Astrocyte (in vitro differentiated cells and primary cell): ENCODE data around the gene C22orf31. TPM values are rescaled to one million over a fixed set of nuclear protein-coding genes. Genes with fewer than 3 reads are reported as not detected.
"Not testable (repeated sequence)": the region's sequence is repeated elsewhere in the genome, so short reads cannot be mapped to it uniquely, and the experiment has no call there.

Experiments used
- DNase-seq: peaks from one replicate; pipeline ENCODE4 v3.0.0-alpha.2; 2010; ENCODE audit warnings: low read depth
- FAIRE-seq: peaks from 2 replicates; lab custom pipeline; 2011; peaks lifted over from hg19 to GRCh38; lab: Jason Lieb, UNC
- H2AFZ ChIP-seq: 2 replicates; pipeline ENCODE4 v1.6.0; 2012; ENCODE audit warnings: low read depth, low read length, inconsistent platforms
- H3K27ac ChIP-seq: 2 replicates; pipeline ENCODE4 v1.5.1; 2011; ENCODE audit warnings: low read depth, low read length, inconsistent platforms
- H3K27me3 ChIP-seq: 2 replicates; pipeline ENCODE4 v1.6.0; 2011; ENCODE audit warnings: low read length, inconsistent platforms; ENCODE audit not compliant: insufficient read depth
- H3K36me3 ChIP-seq: 2 replicates; pipeline ENCODE4 v1.5.1; 2011; ENCODE audit warnings: low read length, inconsistent platforms; ENCODE audit not compliant: insufficient read depth
- H3K4me1 ChIP-seq: 2 replicates; pipeline ENCODE4 v1.5.1; 2011; ENCODE audit warnings: low read length, inconsistent platforms; ENCODE audit not compliant: insufficient read depth
- H3K4me2 ChIP-seq: 2 replicates; pipeline ENCODE4 v1.6.0; 2012; ENCODE audit warnings: low read length, inconsistent platforms
- H3K4me3 ChIP-seq: 2 replicates; pipeline ENCODE4 v1.5.1; 2011; ENCODE audit warnings: low read depth, mild to moderate bottlenecking, low read length, inconsistent platforms; ENCODE audit not compliant: insufficient read depth
- H3K79me2 ChIP-seq: 2 replicates; pipeline ENCODE4 v1.6.0; 2012; ENCODE audit warnings: mild to moderate bottlenecking, low read length, inconsistent platforms; ENCODE audit not compliant: insufficient read depth
- H3K9ac ChIP-seq: 2 replicates; pipeline ENCODE4 v1.6.0; 2012; ENCODE audit warnings: mild to moderate bottlenecking, low read length, inconsistent platforms
- H3K9me3 ChIP-seq: 2 replicates; pipeline ENCODE4 v1.5.1; 2012; ENCODE audit warnings: low read depth, mild to moderate bottlenecking, low read length, inconsistent platforms; ENCODE audit not compliant: insufficient read depth
- H4K20me1 ChIP-seq: 2 replicates; pipeline ENCODE4 v1.6.0; 2012; ENCODE audit warnings: low read length, inconsistent platforms; ENCODE audit not compliant: insufficient read depth
- H3K27ac Mint-ChIP-seq: one replicate; pipeline ENCODE4 v1.8.0; 2021; ENCODE audit warnings: mild to moderate bottlenecking, mixed read lengths; ENCODE audit not compliant: unreplicated experiment
- H3K27me3 Mint-ChIP-seq: one replicate; pipeline ENCODE4 v1.8.0; 2021; ENCODE audit warnings: low read depth, mixed read lengths; ENCODE audit not compliant: unreplicated experiment
- H3K36me3 Mint-ChIP-seq: one replicate; pipeline ENCODE4 v1.8.0; 2021; ENCODE audit warnings: low read depth, mixed read lengths; ENCODE audit not compliant: unreplicated experiment
- H3K4me1 Mint-ChIP-seq: one replicate; pipeline ENCODE4 v1.8.0; 2021; ENCODE audit warnings: low read depth, mixed read lengths; ENCODE audit not compliant: unreplicated experiment
- H3K4me3 Mint-ChIP-seq: one replicate; pipeline ENCODE4 v1.8.0; 2021; ENCODE audit warnings: mild to moderate bottlenecking, moderate library complexity, mixed read lengths; ENCODE audit not compliant: unreplicated experiment
- H3K9me3 Mint-ChIP-seq: one replicate; pipeline ENCODE4 v1.8.0; 2021; ENCODE audit warnings: mild to moderate bottlenecking, mixed read lengths; ENCODE audit not compliant: unreplicated experiment
- EZH2 ChIP-seq: IDR thresholded peaks from 2 replicates; pipeline ENCODE4 v1.6.1; 2012; ENCODE audit warnings: mild to moderate bottlenecking, low read length, inconsistent platforms; ENCODE audit not compliant: insufficient read depth
- total RNA-seq: library from RNA; stranded (reverse); gene quantifications from 2 replicates; pipeline ENCODE4 v1.2.1, GENCODE V29; 2021
- TF ChIP-seq, protein P1 (sequence below): IDR thresholded peaks from 2 replicates; pipeline ENCODE4 v1.5.1; 2011; ENCODE audit warnings: low read depth, mild to moderate bottlenecking, inconsistent platforms, low read length, moderate library complexity; ENCODE audit not compliant: insufficient read depth

C22orf31 gene
- total RNA-seq, 1 donor from 2014 or later = not detected

DNA sequence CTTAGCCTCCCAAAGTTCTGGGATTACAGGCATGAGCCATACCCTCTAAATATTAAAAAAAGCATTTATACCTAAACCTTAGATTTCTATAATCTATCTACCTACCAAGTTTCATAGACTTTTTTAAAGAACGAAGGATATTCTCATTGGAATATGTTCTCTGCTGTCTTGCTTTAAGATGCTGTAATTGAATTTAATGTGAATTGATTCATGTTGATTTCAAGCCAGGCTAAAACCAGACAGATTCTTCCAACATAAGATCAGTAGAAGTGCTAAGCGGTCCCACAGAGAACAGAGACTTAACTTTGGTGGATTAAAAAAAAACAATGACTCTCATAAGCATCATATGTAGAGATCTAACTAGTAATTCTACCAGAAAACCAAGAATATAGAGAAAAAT, 25.4 kb upstream of the C22orf31 start:
- Histone ChIP-seq H4K20me1 (no peaks in the 10 kb centered on the region), H3K9ac (no peak overlapping the region), H3K4me2 (no peak overlapping the region), H2AFZ (no peak overlapping the region), H3K27me3 (peaks cover 2% of the 10 kb centered on the region), H3K27ac (no peak overlapping the region), H3K4me3 (no peak overlapping the region), H3K4me1 (no peaks in the 10 kb centered on the region), H3K9me3 (no peaks in the 10 kb centered on the region), H3K36me3 (no peaks in the 10 kb centered on the region), H3K79me2 (no peaks in the 10 kb centered on the region)
- FAIRE-seq (no peak), DNase-seq (no peak)
- TF ChIP-seq, protein P1, sequence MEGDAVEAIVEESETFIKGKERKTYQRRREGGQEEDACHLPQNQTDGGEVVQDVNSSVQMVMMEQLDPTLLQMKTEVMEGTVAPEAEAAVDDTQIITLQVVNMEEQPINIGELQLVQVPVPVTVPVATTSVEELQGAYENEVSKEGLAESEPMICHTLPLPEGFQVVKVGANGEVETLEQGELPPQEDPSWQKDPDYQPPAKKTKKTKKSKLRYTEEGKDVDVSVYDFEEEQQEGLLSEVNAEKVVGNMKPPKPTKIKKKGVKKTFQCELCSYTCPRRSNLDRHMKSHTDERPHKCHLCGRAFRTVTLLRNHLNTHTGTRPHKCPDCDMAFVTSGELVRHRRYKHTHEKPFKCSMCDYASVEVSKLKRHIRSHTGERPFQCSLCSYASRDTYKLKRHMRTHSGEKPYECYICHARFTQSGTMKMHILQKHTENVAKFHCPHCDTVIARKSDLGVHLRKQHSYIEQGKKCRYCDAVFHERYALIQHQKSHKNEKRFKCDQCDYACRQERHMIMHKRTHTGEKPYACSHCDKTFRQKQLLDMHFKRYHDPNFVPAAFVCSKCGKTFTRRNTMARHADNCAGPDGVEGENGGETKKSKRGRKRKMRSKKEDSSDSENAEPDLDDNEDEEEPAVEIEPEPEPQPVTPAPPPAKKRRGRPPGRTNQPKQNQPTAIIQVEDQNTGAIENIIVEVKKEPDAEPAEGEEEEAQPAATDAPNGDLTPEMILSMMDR = no peak
- no peak for TF ChIP-seq EZH2
- H3K9me3 Mint-ChIP-seq = no peaks in the 10 kb centered on the region
- H3K36me3 Mint-ChIP-seq = no peaks in the 10 kb centered on the region
- peaks cover 6% of the 10 kb centered on the region for H3K4me1 Mint-ChIP-seq
- H3K27me3 Mint-ChIP-seq = peaks cover 7% of the 10 kb centered on the region
- no peak overlapping the region for H3K27ac Mint-ChIP-seq
- no peak overlapping the region for H3K4me3 Mint-ChIP-seq

DNA sequence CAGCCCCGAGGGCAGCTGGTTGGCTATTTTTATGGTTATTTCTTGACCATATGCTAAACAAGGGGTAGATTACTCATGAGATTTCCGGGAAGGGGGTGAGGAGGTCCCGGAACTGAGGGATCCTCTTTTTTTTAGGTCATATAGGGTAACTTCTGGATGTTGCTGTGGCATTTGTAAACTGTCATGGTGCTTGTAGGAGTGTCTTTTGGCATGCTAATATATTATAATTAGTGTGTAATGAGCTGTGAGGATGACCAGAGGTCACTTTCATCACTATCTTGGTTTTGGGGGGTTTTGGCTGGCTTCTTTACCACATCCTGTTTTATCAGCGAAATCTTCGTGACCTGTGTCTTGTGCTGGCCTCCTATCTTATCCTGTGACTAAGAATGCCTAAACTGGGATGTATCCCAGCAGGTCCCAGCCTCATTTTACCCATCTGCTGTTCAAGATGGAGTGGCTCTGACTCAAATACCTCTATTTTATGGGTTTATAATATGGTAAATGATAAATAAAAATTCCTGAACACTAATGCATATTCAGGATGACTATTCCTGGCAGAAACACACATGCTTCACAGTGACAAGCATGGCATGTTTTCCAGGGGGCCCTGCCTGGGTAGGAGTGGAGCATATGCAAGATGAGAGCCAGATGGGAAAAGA, 22.4 kb upstream of the C22orf31 start:
- Histone ChIP-seq H3K4me2 (no peak overlapping the region), H3K4me1 (no peaks in the 10 kb centered on the region), H3K9ac (no peak overlapping the region), H3K79me2 (no peaks in the 10 kb centered on the region), H3K27ac (no peak overlapping the region), H3K4me3 (no peak overlapping the region), H3K36me3 (no peaks in the 10 kb centered on the region), H4K20me1 (no peaks in the 10 kb centered on the region), H2AFZ (no peak overlapping the region), H3K27me3 (no peaks in the 10 kb centered on the region), H3K9me3 (no peaks in the 10 kb centered on the region)
- Mint-ChIP-seq H3K27ac (no peak overlapping the region), H3K4me3 (no peak overlapping the region), H3K4me1 (peaks cover 6% of the 10 kb centered on the region), H3K36me3 (no peaks in the 10 kb centered on the region), H3K27me3 (peaks cover 4% of the 10 kb centered on the region), H3K9me3 (no peaks in the 10 kb centered on the region)
- FAIRE-seq = no peak
- TF ChIP-seq, protein P1 = no peak
- no peak for TF ChIP-seq EZH2
- DNase-seq = peak; percentile 39

DNA sequence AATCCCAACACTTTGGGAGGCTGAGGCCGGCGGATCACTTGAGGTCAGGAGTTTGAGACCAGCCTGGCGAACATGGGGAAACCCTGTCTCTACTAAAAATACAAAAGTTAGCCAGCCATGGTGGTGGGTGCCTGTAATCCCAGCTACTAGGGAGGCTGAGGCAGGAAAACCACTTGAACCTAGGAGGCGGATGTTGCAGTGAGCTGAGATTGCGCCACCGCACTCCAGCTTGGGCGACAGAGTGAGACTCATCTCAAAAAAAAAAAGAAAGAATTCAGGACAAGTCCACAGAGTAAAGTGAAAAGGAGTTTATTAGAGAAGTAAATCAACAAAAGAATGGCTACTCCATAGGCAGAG, 21.9 kb upstream of the C22orf31 start:
- not testable (repeated sequence) for H3K9me3 ChIP-seq, H3K36me3 ChIP-seq, FAIRE-seq, H3K4me2 ChIP-seq, H3K27me3 Mint-ChIP-seq, H3K4me1 Mint-ChIP-seq, H3K4me3 ChIP-seq, H3K27ac ChIP-seq, H3K9me3 Mint-ChIP-seq, H3K36me3 Mint-ChIP-seq, H3K4me3 Mint-ChIP-seq, H3K4me1 ChIP-seq, H3K27me3 ChIP-seq, DNase-seq, H3K9ac ChIP-seq, H3K79me2 ChIP-seq, H4K20me1 ChIP-seq, H3K27ac Mint-ChIP-seq, H2AFZ ChIP-seq
